Cardiac septum (tissue), 1 donor: ENCODE results near the gene BTBD16. TPM values are rescaled to one million over a fixed set of nuclear protein-coding genes. Genes with fewer than 3 reads are reported as not detected.
A peak's percentile ranks its signal among the peaks of the same experiment; 100 is the strongest.

Experiments
- DNase-seq: peaks from one replicate; pipeline ENCODE4 v3.0.0-alpha.2; 2020; ENCODE audit warnings: low spot score
- intact Hi-C: fragments of 100-400 bp; cut with DNase I; formaldehyde crosslinking; loops from one replicate; pipeline ENCODE4 v1.14.0; 2022
- total RNA-seq: library from RNA; stranded (reverse); fragmentation: NEBNext Ultra II Directional; extraction: Animal tissue kit (Norgen Biotek cat#: 25700); gene quantifications from one replicate; pipeline ENCODE4 v1.2.1, GENCODE V29; 2021
- donor health status: DM: no; HTN: no; CAD: no.

Gene BTBD16
- total RNA-seq, 1 donor from 2014 or later: not detected

- no peak for DNase-seq
- intact Hi-C loops: no loop called here
Measured at GRCh38 chr10:122331615-122332446, 60.7 kb downstream of the BTBD16 start.

- no peak for DNase-seq
- intact Hi-C loops: no loop called here
Measured at GRCh38 chr10:122333037-122333436, 61.9 kb downstream of the BTBD16 start.

GRCh38 chr10:122336332-122336731, 65.2 kb downstream of the BTBD16 start:
- DNase-seq: no peak
- intact Hi-C loops: no loop called here

- intact Hi-C loops: no loop called here
- DNase-seq: no peak
Measured at GRCh38 chr10:122336961-122337360, 65.9 kb downstream of the BTBD16 start.

GRCh38 chr10:122338609-122339441, 67.7 kb downstream of the BTBD16 start:
- no peak for DNase-seq
- intact Hi-C loops: no loop called here

GRCh38 chr10:122341141-122341810, 70.2 kb downstream of the BTBD16 start:
- no peak for DNase-seq
- intact Hi-C loops: no loop called here

- DNase-seq: no peak
- intact Hi-C loops: loop anchor here (2.0 kb wide), 3 partner anchors 44 to 224 kb away; no protein-coding TSS in a partner anchor
Measured at GRCh38 chr10:122342293-122343134, 71.4 kb downstream of the BTBD16 start.

GRCh38 chr10:122343135-122343800, 72.2 kb downstream of the BTBD16 start:
- DNase-seq: no peak

GRCh38 chr10:122343936-122344335, 72.8 kb downstream of the BTBD16 start:
- DNase-seq: no peak
- intact Hi-C loops: loop anchor here (2.0 kb wide), 3 partner anchors 45 to 223 kb away; no protein-coding TSS in a partner anchor

More at GRCh38 chr10:122343135-122343800, 72.2 kb downstream of the BTBD16 start:
- intact Hi-C loops: loop anchor here (2.0 kb wide), 3 partner anchors 44 to 224 kb away; no protein-coding TSS in a partner anchor

- intact Hi-C loops: no loop called here
- no peak for DNase-seq
Measured at GRCh38 chr10:122344741-122345258, 73.7 kb downstream of the BTBD16 start.

GRCh38 chr10:122346326-122346950, 75.3 kb downstream of the BTBD16 start:
- intact Hi-C loops: no loop called here
- peak; percentile 22 for DNase-seq

- no peak for DNase-seq
- intact Hi-C loops: no loop called here
Measured at GRCh38 chr10:122347170-122347841, 76.2 kb downstream of the BTBD16 start.

- intact Hi-C loops: no loop called here
- no peak for DNase-seq
Measured at GRCh38 chr10:122348512-122348911, 77.4 kb downstream of the BTBD16 start.

GRCh38 chr10:122348935-122349361, 77.9 kb downstream of the BTBD16 start:
- intact Hi-C loops: no loop called here
- no peak for DNase-seq

- intact Hi-C loops: no loop called here
- DNase-seq: no peak
Measured at GRCh38 chr10:122349758-122350369, 78.8 kb downstream of the BTBD16 start.

- intact Hi-C loops: no loop called here
- peak; percentile 35 for DNase-seq
Measured at GRCh38 chr10:122350893-122351292, 79.8 kb downstream of the BTBD16 start.
